ENCODE data around the gene SAFB. TPM values are rescaled to one million over a fixed set of nuclear protein-coding genes. Genes with fewer than 3 reads are reported as not detected.

The SAFB gene
- total and polyA plus RNA-seq, 2 of the 13 experiments (the other 11 are each of a cell fraction or from before 2014, with no cell fraction given), result 21.0 to 28.4 TPM

- FAIRE-seq (no peak), DNase-seq (ENCODE audit: low spot score) (no peak), ATAC-seq (no peak)
- no peak overlapping the region for H3K4me2 ChIP-seq (ENCODE audit: low read depth, low read length)
- in situ Hi-C loops (cut with HindIII; ENCODE audit: extremely low pct_ligation_motif_present, low pct_unique_long_range_greater_than_20kb), result loop anchor here (5.0 kb wide), 1 partner anchor 37 kb away; no protein-coding TSS in a partner anchor
- no peak overlapping the region for H3K9ac ChIP-seq (ENCODE audit: insufficient read depth, low read depth, low read length)
- intact Hi-C loops (cut with micrococcal nuclease; ENCODE audit: unreplicated experiment), result loop anchor here (2.0 kb wide), 1 partner anchor 32 kb away; no protein-coding TSS in a partner anchor
- H2AFZ ChIP-seq (ENCODE audit: low read length), result no peak overlapping the region
- H3K36me3 ChIP-seq (replicated peaks in 1 of 2; ENCODE audit: control insufficient read depth in 1 of 2, insufficient read depth in 2 of 2, low read length in 2 of 2), result no peaks in the 10 kb centered on the region
- H3K27me3 ChIP-seq (ENCODE audit: control insufficient read depth in 1 of 2, insufficient read depth in 2 of 2, low read length in 2 of 2), result no peaks in the 10 kb centered on the region
- no peaks in the 10 kb centered on the region for H3K9me3 ChIP-seq (ENCODE audit: low read length)
- BruUV-seq (replicated peaks), result no TSS peak
- TF ChIP-seq KDM5B (CRISPR knock-in tag; IDR thresholded peaks at IDR 0.05; ENCODE audit: borderline replicate concordance) (0 out of 2 replicates have a peak, but pooled peaks have one; percentile 8), ARNT (IDR thresholded peaks at IDR 0.05) (no peak), ZMYM2 (CRISPR knock-in tag; IDR thresholded peaks at IDR 0.05) (no peak), ZMYM3 (CRISPR knock-in tag; IDR thresholded peaks at IDR 0.05) (no peak), GPBP1L1 (CRISPR knock-in tag; IDR thresholded peaks at IDR 0.05) (no peak), ZNF709 (CRISPR knock-in tag; IDR thresholded peaks at IDR 0.05) (no peak), ZNF788 (CRISPR knock-in tag; IDR thresholded peaks at IDR 0.05; ENCODE audit: borderline replicate concordance) (no peak)
- ChIA-PET CTCF (ENCODE audit: low intra/inter-chr PET ratio, low total read pairs) (interaction anchor here (2.2 kb wide), 1 partner anchor 31 kb away, joined by 19 read pairs; no protein-coding TSS in a partner anchor), POLR2A (no interaction called here)
- no peak overlapping the region for H3K4me3 ChIP-seq (replicated peaks in 1 of 3; ENCODE audit: insufficient read depth in 1 of 3, low read depth in 2 of 3, low read length in 3 of 3)
- H3K79me2 ChIP-seq (ENCODE audit: insufficient read depth, low read length), result no peaks in the 10 kb centered on the region
- 93% methylated on average over 4 of the region's 6 CpGs for WGBS (ENCODE audit: low lambda C conversion rate)
- H3K27ac ChIP-seq (ENCODE audit: extremely low read length, insufficient read depth, low read length), result no peak overlapping the region
- H3K4me1 ChIP-seq (ENCODE audit: insufficient read depth, low read length), result peaks cover 30% of the 10 kb centered on the region
- H4K20me1 ChIP-seq (ENCODE audit: insufficient read depth, low read length), result no peaks in the 10 kb centered on the region
Measured at GRCh38 chr19:5579286-5579685, 43.6 kb upstream of the SAFB start.

GRCh38 chr19:5579697-5580096 lies 43.2 kb upstream of the SAFB start:
- in situ Hi-C loops (cut with HindIII; ENCODE audit: extremely low pct_ligation_motif_present, low pct_unique_long_range_greater_than_20kb) (loop anchor here (5.0 kb wide), 1 partner anchor 37 kb away; no protein-coding TSS in a partner anchor), intact Hi-C loops (cut with micrococcal nuclease; ENCODE audit: unreplicated experiment) (loop anchor here (2.0 kb wide), 1 partner anchor 33 kb away; no protein-coding TSS in a partner anchor)
- Histone ChIP-seq H3K79me2 (ENCODE audit: insufficient read depth, low read length) (no peaks in the 10 kb centered on the region), H3K36me3 (replicated peaks in 1 of 2; ENCODE audit: control insufficient read depth in 1 of 2, insufficient read depth in 2 of 2, low read length in 2 of 2) (no peaks in the 10 kb centered on the region), H2AFZ (ENCODE audit: low read length) (no peak overlapping the region), H3K4me2 (ENCODE audit: low read depth, low read length) (no peak overlapping the region), H3K27ac (ENCODE audit: extremely low read length, insufficient read depth, low read length) (no peak overlapping the region), H3K27me3 (ENCODE audit: control insufficient read depth in 1 of 2, insufficient read depth in 2 of 2, low read length in 2 of 2) (no peaks in the 10 kb centered on the region), H3K4me1 (ENCODE audit: insufficient read depth, low read length) (peaks cover 30% of the 10 kb centered on the region), H3K9ac (ENCODE audit: insufficient read depth, low read depth, low read length) (no peak overlapping the region), H3K4me3 (replicated peaks in 1 of 3; ENCODE audit: insufficient read depth in 1 of 3, low read depth in 2 of 3, low read length in 3 of 3) (no peak overlapping the region), H4K20me1 (ENCODE audit: insufficient read depth, low read length) (no peaks in the 10 kb centered on the region), H3K9me3 (ENCODE audit: low read length) (no peaks in the 10 kb centered on the region)
- ATAC-seq (no peak), DNase-seq (ENCODE audit: low spot score) (no peak), FAIRE-seq (no peak)
- POLR2A ChIA-PET, result no interaction called here
- CTCF ChIA-PET (ENCODE audit: low intra/inter-chr PET ratio, low total read pairs), result no interaction called here
- no TSS peak for BruUV-seq (replicated peaks)
- TF ChIP-seq ZNF576 (CRISPR knock-in tag; IDR thresholded peaks at IDR 0.05) (no peak), ZNF121 (CRISPR knock-in tag; IDR thresholded peaks at IDR 0.05) (peak; percentile 56; the same call in 1 of the 2 replicates)
- 97% methylated on average over 7 of the region's 7 CpGs for WGBS (ENCODE audit: low lambda C conversion rate)
